ENCODE data around the gene ELL. TPM values are rescaled to one million over a fixed set of nuclear protein-coding genes. Genes with fewer than 3 reads are reported as not detected.
"Not testable (repeated sequence)": the region's sequence is repeated elsewhere in the genome, so short reads cannot be mapped to it uniquely, and the experiment has no call there.

Gene ELL
- total RNA-seq, 1 donor = 10.9 TPM

- H3K4me3 ChIP-seq (ENCODE audit: low read depth, low read length) = no peak overlapping the region
- TF ChIP-seq CTCF (IDR thresholded peaks at IDR 0.05; ENCODE audit: insufficient read depth, low read length) = no peak
- DNase-seq (ENCODE audit: low read depth) = no peak
Observed at GRCh38 chr19:18532168-18532890, 10.5 kb upstream of the ELL start.

- TF ChIP-seq CTCF (IDR thresholded peaks at IDR 0.05; ENCODE audit: insufficient read depth, low read length) = no peak
- no peak for DNase-seq (ENCODE audit: low read depth)
- no peak overlapping the region for H3K4me3 ChIP-seq (ENCODE audit: low read depth, low read length)
Observed at GRCh38 chr19:18531485-18531884, 9.6 kb upstream of the ELL start.

GRCh38 chr19:18529782-18530181 is 7.9 kb upstream of the ELL start:
- no peak for TF ChIP-seq CTCF (IDR thresholded peaks at IDR 0.05; ENCODE audit: insufficient read depth, low read length)
- no peak overlapping the region for H3K4me3 ChIP-seq (ENCODE audit: low read depth, low read length)
- no peak for DNase-seq (ENCODE audit: low read depth)

- H3K4me3 ChIP-seq (ENCODE audit: low read depth, low read length) = no peak overlapping the region
- no peak for TF ChIP-seq CTCF (IDR thresholded peaks at IDR 0.05; ENCODE audit: insufficient read depth, low read length)
- DNase-seq (ENCODE audit: low read depth) = no peak
Observed at GRCh38 chr19:18526316-18526715, 4.4 kb upstream of the ELL start.

- H3K4me3 ChIP-seq (ENCODE audit: low read depth, low read length) = no peak overlapping the region
- TF ChIP-seq CTCF (IDR thresholded peaks at IDR 0.05; ENCODE audit: insufficient read depth, low read length) = no peak
- DNase-seq (ENCODE audit: low read depth) = no peak
Observed at GRCh38 chr19:18523841-18524240, 2.0 kb upstream of the ELL start.

- not testable (repeated sequence) for DNase-seq (ENCODE audit: low read depth); H3K4me3 ChIP-seq (ENCODE audit: low read depth, low read length)
Observed at GRCh38 chr19:18522862-18523440, 1.1 kb upstream of the ELL start.

GRCh38 chr19:18522124-18522861 is 423 bp upstream of the ELL start:
- TF ChIP-seq CTCF (IDR thresholded peaks at IDR 0.05; ENCODE audit: insufficient read depth, low read length) = peak; percentile 32
- H3K4me3 ChIP-seq (ENCODE audit: low read depth, low read length) = peak overlapping the region; percentile 94
- peak; percentile 100 for DNase-seq (ENCODE audit: low read depth)
